LNCaP clone FGC (cell line): ENCODE measurements around the gene GKAP1.
"Not testable (repeated sequence)": the region's sequence is repeated elsewhere in the genome, so short reads cannot be mapped to it uniquely, and the experiment has no call there.

Experiments
- DNase-seq: peaks from one replicate; pipeline ENCODE4 v3.0.0-alpha.2; 2011; ENCODE audit warnings: low read depth
- H3K4me3 ChIP-seq: 2 replicates; pipeline ENCODE4 v1.5.1; 2011; ENCODE audit warnings: mild to moderate bottlenecking, low read depth, low read length, control low read depth
- CTCF ChIP-seq: IDR thresholded peaks from 2 replicates; pipeline ENCODE4 v1.5.1; 2012; ENCODE audit warnings: mild to moderate bottlenecking; ENCODE audit not compliant: control insufficient read depth, insufficient read depth; ENCODE audit errors: extremely low read depth

Gene GKAP1

GRCh38 chr9:83706676-83707517, 110.7 kb downstream of the GKAP1 start:
- peak overlapping the region; percentile 73 for H3K4me3 ChIP-seq
- no peak for DNase-seq
- TF ChIP-seq CTCF = no peak

- not testable (repeated sequence) for H3K4me3 ChIP-seq, DNase-seq
Measured at GRCh38 chr9:83705219-83705651, 112.3 kb downstream of the GKAP1 start.

GRCh38 chr9:83701769-83702168, 115.8 kb downstream of the GKAP1 start:
- no peak overlapping the region for H3K4me3 ChIP-seq
- no peak for TF ChIP-seq CTCF
- no peak for DNase-seq

GRCh38 chr9:83701286-83701685, 116.3 kb downstream of the GKAP1 start:
- no peak for TF ChIP-seq CTCF
- no peak for DNase-seq
- H3K4me3 ChIP-seq = no peak overlapping the region

- no peak for TF ChIP-seq CTCF
- DNase-seq = no peak
- H3K4me3 ChIP-seq = no peak overlapping the region
Measured at GRCh38 chr9:83699615-83700014, 118.0 kb downstream of the GKAP1 start.

GRCh38 chr9:83698976-83699585, 118.5 kb downstream of the GKAP1 start:
- DNase-seq = no peak
- no peak overlapping the region for H3K4me3 ChIP-seq
- TF ChIP-seq CTCF = no peak

- TF ChIP-seq CTCF = no peak
- no peak for DNase-seq
- no peak overlapping the region for H3K4me3 ChIP-seq
Measured at GRCh38 chr9:83691492-83691891, 126.1 kb downstream of the GKAP1 start.
